ENCODE measurements around the gene CDC37L1.

The CDC37L1 gene

DNA sequence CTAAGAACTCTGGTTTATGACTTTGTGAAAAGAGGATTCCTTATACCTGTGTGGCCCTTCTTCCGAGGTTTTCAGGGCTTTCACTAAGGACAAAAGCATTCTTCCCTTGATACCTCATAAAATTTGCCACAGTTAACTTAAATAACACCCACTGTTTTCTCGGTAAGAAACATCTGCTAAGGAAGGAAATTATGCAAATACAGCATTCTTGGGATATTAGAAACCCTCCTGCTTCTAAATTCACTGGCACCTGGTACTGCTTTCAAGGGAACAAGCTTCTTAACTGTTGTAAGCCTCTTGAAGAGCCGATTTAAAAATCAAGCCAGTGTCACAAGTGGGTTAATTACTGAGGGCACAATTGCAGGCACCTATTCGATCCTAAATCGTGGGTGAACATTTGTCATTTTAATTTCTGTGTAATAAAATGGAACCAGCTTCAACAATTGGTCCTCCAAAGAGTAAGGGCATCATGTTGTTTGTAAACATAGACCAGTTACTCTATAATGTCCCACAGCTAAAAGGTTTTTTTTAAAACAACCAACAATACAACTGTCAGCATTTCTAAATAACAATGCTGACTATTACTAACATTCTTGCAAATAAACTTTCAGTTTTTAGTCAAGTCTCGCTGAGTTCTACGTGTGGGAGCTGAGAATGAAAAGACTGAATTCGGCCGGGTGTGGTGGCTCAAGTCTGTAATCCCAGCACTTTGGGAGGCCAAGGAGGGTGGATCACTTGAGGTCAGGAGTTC is 35.1 kb downstream of the CDC37L1 start:
- no peak for DNase-seq (ENCODE audit: low read depth in 3 of 3)

DNA sequence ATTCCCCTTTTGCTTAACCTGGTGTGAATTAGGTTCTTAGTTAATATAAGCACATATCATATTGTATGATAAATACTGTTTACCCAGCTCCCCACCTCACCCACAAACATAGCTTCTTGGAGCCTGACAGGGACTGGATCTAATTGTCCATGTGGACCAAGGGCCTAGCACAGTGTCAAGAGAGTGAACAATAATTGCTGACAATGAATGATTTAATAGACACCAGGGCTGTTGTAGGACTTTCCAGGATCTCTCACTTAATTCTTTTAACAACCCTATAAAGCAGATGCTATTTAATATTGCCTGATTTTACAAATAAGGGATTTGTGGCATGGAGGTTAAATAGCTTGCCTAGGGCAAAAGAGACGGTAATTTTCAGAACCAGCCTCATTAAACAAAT is 36.8 kb downstream of the CDC37L1 start:
- DNase-seq (ENCODE audit: low read depth in 3 of 3): no peak

DNA sequence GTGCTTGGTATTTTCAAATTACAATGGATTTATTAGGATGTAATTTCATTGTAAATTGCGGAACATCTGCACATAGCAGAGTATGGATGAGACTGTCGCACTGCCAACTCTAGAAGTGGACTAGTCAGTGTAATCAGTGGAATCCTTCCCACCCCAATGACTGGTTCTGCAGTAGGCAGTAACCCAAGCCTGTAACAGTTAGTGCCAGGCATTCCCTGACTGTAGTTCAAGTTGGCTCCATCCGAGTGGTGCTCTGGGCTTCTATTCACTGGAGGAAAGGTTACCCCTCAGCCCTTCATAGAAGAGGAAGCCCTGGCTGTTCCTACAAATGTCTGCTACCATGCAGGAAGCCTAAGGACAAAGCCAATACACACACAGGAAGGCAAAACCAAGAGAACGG is 38.4 kb downstream of the CDC37L1 start:
- no peak for DNase-seq (ENCODE audit: low read depth in 3 of 3)

- DNase-seq (ENCODE audit: low read depth in 3 of 3): no peak
Observed at GRCh38 chr9:4718911-4719310, 39.5 kb downstream of the CDC37L1 start.

DNA sequence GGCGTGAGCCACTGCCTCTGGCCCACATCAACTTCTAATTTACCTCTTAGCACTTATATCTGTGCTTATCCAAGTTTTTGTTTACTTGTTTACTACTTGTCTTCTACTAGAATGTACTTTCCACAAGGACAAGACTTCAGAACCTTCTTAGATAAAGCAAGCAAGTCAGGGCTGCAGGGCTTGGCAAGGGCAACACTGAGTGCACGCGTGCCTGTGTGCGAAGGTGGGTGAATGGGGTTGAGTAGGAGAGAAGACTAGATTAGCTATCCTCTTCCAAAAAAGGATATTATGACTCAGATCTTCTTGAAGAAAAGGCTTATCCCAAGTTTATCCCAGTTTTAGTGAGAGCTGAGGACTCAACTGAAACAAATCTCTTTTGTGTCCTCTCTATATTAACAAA is 42.4 kb downstream of the CDC37L1 start:
- no peak for DNase-seq (ENCODE audit: low read depth in 3 of 3)

DNA sequence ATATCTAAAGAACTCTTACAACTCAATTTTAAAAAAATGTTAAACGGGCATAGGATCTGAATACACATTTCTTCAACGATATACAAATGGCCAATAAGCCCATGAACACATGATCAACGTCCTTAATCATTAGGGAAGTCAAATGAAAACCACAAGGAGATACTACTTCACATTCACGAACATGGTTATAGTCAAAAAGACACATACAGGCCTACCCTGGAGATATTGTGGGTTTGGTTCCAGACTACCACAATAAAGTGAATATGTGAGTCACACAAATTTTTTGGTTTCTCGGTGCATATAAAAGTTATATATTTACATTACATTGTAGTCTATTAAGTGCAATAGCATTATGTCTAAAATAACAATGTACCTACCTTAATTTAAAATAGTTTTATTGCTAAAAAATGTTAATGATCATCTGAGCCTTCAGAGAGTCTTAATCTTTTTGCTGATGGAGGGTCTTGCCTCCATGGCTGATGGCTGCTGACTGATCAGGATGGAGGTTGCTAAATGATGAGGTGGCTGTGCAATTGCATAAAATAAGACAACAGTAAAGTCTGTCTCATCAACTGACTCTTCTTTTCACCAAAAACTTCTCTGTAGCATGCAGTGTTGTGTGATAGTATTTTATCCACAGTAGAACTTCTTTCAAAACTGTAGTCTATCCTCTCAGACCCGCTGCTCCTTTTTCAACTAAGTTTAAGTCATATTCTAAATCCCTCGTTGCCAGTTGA is 46.5 kb downstream of the CDC37L1 start:
- no peak for DNase-seq (ENCODE audit: low read depth in 3 of 3)

- DNase-seq (ENCODE audit: low read depth in 3 of 3): no peak
Observed at GRCh38 chr9:4727593-4727992, 48.2 kb downstream of the CDC37L1 start.

DNA sequence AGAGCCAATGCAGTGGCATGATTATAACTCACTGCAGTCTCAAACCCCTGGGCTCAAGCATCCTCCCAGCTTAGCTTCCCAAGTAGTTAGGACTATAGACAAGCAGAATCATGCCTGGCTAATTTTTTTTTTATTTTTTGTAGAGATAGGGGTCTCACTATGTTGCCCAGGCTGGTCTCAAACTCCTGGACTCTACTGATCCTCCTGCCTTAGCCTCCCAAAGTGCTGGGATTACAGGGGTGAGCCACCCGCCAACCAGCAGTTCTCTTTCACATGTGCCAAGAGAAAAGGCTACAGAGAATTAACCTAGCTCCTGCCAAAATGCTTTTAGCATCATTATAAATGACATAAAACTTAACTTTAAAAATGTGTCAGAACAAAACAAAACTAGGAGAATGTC is 53.5 kb downstream of the CDC37L1 start:
- DNase-seq (ENCODE audit: low read depth in 3 of 3): no peak

- DNase-seq (ENCODE audit: low read depth in 3 of 3): no peak
Observed at GRCh38 chr9:4734150-4734549, 54.8 kb downstream of the CDC37L1 start.

DNA sequence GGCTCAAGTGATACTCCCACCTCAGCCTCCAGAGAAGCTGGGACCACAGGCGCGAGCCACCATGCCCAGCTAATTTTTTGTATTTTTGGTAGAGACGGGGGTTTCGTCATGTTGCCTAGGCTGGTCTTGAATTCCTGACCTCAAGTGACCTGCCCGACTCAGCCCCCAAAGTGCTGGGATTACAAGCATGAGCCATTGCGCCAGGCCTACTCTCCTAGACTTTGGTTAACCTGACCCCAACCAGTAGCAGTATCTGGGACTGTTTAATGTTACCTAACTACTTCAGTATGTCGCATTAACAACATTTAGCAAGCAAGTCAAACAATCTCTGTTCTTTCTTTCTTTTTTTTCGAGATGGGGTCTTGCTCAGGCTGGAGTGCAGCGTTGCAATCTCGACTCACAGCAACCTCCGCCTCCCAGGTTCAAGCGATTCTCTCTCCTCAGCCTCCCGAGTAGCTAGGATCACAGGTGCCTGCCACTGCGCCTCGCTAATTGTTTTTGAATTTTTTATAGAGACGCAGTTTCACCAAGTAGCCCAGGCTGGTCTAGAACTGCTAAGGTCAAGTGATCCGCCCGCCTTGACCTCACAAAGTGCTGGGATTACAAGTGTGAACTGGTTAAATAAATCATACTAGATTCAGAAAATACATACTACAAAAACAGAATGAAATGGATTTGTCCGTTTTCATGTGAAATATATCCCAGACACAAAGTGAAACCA is 59.7 kb downstream of the CDC37L1 start:
- DNase-seq (ENCODE audit: low read depth in 3 of 3): no peak

DNA sequence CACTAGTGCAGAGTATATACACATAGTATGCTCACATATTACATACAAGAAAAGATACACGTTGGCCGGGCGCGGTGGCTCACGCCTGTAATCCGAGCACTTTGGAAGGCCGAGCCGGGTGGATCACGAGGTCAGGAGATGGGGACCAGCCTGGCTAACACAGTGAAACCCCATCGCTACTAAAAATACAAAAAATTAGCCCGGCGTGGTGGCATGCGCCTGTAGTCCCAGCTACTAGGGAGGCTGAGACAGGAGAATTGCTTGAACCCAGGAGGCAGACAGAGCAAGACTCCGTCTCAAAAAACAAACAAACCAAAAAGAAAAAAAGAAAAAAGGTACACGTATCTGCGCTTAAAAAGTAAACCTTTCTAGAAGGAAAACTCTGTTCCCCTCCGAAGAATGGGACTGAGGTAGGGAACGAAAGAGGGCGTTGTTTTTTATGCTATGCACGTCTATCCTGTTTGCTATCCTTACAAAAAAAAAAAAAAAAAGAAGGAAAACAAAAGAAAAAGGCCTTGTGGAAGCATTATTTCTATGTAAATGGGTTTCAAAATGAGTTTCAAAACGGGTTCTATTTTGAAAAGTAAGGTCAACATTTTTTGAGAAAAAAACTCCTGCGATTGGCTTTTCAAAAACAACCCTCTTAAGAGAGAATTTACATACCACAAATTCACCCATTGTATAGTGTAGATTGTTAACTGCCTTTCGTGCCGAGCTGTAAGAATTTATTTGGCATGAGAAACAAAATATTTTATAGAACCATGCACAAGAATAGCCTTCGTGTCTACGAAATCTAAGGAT is 60.4 kb downstream of the CDC37L1 start:
- DNase-seq (ENCODE audit: low read depth in 3 of 3): no peak

GRCh38 chr9:4740388-4740637 is 60.9 kb downstream of the CDC37L1 start:
- DNase-seq (ENCODE audit: low read depth in 3 of 3): no peak

- DNase-seq (ENCODE audit: low read depth in 3 of 3): peak; percentile 60 to 68 (median 65)
Observed at GRCh38 chr9:4740638-4741364, 61.4 kb downstream of the CDC37L1 start, which contains the start of gene AK3. Gene AK3, minus strand, starts transcription at chr9:4741202. Its CDS starts 115 bp downstream, at chr9:4741087.

DNA sequence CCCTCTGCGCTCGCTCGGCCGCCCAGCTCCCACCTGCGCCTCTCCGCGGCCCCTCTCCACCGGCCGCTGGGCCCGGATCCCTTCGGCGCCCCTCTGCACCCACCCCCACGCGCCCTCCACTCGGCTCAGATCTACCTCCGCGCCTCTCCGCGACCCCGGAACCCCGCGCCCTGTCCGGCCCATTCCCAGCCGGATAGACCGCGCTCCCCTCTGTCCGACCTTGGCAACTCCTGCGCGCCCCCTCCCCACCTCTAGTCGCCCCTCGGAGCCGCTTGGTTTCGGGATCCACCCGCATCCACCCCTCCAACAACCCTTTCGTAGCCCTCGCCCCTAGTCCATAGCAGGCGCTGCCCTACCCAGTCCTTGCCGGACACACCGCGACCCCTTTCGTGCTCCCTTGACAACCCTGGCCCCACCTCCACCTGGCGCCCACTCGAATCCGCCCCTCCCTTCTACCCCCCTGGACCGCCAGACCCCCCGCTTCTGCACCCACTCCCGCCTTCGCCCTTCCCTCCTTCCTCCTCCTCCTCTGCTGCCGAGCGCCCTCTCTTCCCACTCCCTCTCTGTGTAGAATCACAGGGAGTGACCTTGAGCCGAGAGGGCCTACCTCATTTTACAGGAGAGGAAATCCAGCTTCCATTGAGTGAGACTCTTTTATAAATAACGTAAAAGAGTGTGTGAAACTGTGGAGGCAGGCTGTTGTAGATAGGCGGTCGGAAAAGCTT is 62.2 kb downstream of the CDC37L1 start:
- DNase-seq (ENCODE audit: low read depth in 3 of 3): no peak

GRCh38 chr9:4742246-4742645 is 62.9 kb downstream of the CDC37L1 start:
- DNase-seq (ENCODE audit: low read depth in 3 of 3): no peak

- no peak for DNase-seq (ENCODE audit: low read depth in 3 of 3)
Observed at GRCh38 chr9:4743131-4743875, 63.9 kb downstream of the CDC37L1 start.

DNA sequence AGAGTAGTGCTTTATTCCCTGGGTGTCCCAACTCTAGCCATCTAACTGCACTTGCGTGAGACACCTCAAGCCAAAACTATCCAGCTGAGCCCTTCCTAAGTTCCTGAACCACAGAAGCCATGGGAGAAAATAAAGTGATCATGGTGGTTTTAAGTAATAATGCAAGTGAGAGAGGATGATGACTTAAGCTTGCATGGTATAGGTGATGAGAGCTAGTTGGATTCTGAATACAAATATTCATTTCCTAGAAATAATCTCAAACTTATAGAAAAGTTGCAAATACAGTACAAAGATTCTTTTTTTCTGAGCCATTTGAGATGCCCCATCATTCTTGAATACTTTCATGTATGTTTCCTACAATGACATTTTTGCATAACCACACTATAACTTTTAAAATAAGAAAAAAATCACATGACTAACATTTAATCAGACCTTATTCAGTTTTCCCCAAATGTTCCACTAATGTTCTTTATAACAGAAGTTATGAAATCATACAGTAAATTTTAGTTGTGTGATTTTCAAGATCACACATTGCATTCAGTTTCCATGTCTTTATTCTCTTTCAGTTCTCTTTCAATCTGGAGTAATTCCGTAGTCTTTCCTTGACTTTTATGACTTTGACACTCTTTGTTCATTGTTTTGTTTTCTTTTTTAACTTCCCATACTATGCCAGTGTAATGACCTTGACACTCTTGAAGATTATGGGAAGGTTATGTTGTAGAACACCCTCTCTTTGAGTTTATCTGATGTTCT is 67.1 kb downstream of the CDC37L1 start:
- DNase-seq (ENCODE audit: low read depth in 3 of 3): no peak

DNA sequence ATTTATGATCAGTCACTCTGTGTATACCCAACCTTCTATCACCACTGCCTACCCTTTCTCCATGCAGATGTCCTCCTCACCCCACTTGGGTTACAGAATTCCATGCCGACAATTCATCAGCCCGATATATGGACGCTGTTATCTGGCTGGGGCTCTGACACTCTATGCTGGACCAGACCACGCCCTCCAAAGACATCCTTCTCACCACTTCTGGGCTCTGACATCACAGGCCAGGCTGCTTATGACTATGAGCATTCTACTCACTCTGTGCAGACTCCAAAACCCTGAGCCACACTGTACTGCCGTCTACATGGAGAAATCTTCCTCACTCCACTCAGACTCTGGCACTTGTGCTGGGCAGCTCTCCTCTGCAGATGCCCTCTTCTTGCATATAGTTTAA is 69.2 kb downstream of the CDC37L1 start:
- DNase-seq (ENCODE audit: low read depth in 3 of 3): no peak

DNA sequence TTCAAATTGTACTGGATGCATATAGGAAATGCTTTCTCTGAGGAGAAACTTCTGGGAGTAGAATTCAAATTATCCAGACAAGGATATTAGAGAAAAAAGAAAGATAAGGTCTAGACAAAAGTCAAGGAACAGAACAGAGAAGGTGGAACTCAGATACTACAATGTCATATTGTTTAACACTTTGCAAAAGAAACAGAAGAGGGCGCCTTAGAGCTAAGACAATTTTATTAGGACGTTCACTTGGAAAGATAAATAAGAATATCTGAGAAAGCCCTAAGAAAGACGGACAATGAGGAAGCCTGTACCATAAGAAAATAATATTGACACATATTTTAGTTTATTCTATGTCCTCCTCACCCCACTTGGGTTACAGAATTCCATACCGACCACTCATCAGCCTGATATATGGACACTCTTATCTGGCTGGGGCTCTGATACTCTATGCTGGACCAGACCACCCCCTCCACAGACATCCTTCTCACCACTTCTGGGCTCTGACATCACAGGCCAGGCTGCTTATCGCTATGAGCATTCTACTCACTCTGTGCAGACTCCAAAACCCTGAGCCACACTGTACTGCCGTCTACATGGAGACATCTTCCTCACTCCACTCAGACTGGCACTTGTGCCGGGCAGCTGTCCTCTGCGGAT is 70.8 kb downstream of the CDC37L1 start:
- DNase-seq (ENCODE audit: low read depth in 3 of 3): no peak

Measured in stimulated activated CD4-positive, alpha-beta T cell treated with anti-CD3 and anti-CD28 coated beads, TNF-alpha, amount 100 ng/mL, for 4 hours (primary cell).